GM10266 (cell line): ENCODE data around the gene FBN1.

Experiments used
- DNase-seq: peaks from one replicate; pipeline ENCODE4 v3.0.0; 2012; ENCODE audit errors: extremely low spot score
- TF ChIP-seq, protein P1 (sequence below): IDR thresholded peaks from 2 replicates; pipeline ENCODE4 v1.5.1; 2012; ENCODE audit warnings: mild to moderate bottlenecking, low read depth; ENCODE audit not compliant: control insufficient read depth, insufficient read depth; ENCODE audit errors: missing control alignments

FBN1 gene

DNA sequence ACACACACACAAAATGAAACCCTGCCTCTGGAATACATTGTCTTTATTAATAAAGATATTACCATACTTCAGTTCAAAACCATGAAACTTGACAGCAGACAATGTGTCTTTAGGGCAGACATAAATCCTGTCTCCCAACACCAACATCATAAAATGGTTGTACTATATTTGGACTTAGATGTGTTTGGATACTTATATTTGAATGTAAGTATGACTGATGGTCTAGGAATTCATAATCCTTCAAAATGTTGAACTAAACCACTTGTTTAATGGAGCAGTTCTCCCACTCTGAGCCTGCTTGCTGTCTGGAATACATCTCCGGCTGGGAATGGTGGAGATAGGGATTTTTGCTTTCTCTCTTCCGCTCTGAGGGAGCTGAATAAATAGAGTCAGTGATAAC is 10.6 kb downstream of the FBN1 start:
- TF ChIP-seq, protein P1, sequence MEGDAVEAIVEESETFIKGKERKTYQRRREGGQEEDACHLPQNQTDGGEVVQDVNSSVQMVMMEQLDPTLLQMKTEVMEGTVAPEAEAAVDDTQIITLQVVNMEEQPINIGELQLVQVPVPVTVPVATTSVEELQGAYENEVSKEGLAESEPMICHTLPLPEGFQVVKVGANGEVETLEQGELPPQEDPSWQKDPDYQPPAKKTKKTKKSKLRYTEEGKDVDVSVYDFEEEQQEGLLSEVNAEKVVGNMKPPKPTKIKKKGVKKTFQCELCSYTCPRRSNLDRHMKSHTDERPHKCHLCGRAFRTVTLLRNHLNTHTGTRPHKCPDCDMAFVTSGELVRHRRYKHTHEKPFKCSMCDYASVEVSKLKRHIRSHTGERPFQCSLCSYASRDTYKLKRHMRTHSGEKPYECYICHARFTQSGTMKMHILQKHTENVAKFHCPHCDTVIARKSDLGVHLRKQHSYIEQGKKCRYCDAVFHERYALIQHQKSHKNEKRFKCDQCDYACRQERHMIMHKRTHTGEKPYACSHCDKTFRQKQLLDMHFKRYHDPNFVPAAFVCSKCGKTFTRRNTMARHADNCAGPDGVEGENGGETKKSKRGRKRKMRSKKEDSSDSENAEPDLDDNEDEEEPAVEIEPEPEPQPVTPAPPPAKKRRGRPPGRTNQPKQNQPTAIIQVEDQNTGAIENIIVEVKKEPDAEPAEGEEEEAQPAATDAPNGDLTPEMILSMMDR, result no peak
- no peak for DNase-seq

DNA sequence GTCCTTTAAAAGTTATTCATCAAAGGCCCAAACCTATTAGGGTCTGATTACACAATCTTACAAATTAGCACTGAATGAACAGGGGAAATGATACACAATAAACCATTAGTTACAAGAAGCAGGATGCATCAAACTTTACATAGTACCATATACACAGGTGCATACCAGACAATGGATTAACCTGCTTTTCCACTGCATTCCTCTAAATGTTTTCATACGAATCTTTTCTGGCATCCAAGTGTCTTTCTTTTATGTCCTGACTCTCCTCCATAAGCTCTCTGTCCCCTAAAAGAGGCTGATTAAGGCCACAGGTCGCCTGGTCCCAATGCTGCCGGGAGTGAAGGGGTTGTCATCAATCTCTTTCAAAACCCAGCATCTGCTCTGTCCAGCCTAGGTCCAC is 11.4 kb downstream of the FBN1 start:
- no peak for DNase-seq
- TF ChIP-seq, protein P1, result no peak

DNA sequence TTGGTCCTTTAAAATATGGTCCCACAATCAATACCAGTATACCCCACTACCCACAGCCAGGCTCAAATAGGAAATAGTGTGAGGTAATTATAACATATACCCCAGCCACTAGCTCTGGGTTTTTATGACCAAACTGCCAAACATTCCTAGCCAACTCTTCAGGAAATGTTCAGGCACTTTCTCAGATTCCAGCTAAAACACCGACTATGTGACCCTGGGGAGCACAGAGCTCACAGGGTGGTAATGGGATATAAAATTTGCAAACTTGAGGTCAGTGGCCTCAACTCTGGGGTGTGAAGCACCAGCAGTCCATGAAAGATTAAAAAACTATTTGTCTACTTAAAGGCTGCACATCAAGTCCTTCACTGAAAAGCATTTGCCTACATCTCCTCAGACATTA is 12.9 kb downstream of the FBN1 start:
- TF ChIP-seq, protein P1, result no peak
- DNase-seq, result no peak

DNA sequence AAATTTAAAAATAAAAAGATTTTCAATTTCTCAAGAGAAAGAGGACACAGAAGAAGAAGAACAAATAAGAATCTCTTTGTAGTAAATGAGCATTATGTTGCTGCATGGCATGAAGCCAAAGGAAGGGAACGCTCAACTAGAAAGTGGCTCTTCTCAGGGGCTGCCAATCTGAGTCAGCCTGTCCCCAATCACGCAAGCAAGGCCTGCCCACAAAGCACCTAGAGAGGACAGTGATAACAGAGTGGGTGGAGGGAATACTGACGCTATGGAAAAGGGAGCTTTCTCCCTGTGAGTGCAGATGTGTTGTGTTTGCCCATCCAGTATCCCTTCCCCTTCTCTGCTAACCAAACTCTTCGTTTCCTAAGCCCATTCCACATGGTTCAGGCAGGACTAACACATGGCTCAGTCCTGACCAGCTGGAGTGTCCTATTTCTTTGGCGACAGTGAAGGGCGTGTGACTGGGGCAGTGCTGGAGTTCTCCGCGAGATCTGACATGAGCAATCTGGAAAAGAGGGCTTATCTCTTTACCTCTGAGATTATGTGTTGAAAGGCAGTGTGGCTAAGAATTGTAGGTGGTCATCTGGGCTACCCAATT is 14.2 kb downstream of the FBN1 start:
- DNase-seq, result no peak
- TF ChIP-seq, protein P1, result no peak

DNA sequence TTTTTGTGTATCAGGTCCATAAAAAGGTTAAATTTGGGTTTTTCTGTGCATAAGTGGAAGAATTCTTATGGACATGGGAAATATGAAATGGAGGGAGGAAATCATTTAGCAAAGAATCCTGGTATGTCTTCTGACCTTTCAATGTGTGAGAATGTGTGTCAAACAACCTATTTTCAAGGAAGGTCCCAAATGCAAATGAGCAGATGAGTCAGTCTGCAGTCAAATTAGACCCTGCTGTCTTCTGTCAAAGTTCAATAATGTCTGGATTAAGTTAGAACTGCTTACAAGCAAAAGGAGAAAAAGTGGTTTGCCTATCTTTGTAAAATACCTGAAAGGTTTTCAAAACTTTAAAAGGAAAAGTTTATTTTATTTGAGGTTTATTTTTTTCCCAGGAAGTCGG is 15.3 kb downstream of the FBN1 start:
- TF ChIP-seq, protein P1, result no peak
- DNase-seq, result no peak

DNA sequence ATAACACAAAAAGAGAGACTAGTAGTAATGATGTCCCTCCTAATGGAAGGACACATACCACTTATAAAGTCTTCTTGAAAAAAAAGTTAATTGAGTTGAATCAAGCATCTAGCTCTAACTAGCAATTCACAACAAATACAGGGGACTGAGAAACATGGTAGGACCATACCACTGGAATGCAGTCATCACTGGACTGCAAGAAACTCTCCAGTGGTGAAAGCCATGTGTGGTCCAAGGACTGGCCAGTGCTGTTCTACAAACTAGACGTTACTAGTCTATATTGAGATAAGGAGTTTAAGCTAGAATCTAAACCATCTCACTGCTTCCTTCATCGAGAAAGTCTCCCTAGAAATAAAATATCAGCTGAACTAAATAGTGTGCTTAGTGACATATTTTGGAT is 16.7 kb downstream of the FBN1 start:
- TF ChIP-seq, protein P1, result no peak
- DNase-seq, result no peak

DNA sequence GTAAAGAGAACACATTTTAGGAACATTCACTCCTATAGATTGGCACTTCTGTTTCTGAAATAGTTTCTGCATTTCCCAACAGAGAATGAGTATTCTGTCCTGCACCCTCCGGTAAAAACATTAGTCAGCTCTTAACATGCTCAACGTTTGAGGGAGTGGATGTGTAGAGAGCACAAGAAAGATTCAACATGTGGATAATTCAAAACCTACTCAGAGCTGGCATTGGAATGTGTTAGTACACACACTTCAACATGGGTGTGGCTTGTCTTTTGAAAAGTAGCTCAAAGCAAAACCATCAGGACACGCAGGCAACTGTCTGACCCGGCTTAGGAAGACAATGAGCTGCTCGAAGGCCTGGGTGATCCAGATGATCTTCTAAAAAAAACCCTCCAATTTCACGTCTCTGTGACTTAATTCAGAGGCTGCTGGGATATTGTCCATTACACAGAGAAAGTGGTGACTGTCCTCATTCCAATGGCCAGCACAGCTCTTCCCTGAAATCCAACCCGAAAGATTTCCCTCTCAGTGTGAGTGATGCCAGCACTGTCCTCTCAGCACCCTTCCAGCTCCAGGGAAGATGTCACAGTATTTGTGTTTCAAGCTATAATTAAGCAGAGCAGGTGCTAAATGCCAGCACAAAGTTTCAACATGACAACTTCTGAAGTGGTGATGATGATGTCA is 18.1 kb downstream of the FBN1 start:
- TF ChIP-seq, protein P1, result no peak
- DNase-seq, result no peak
